Measurements from ENCODE around the gene NTMT1.

Gene NTMT1

GRCh38 chr9:129671065-129671464 lies 45.1 kb downstream of the NTMT1 start:
- no peak for TF ChIP-seq CTCF (IDR thresholded peaks at IDR 0.05)
- Histone ChIP-seq H3K9me3 (no peaks in the 10 kb centered on the region), H3K4me1 (ENCODE audit: control insufficient read depth in 1 of 2, insufficient read depth in 1 of 2, low read depth in 1 of 2, low read length in 1 of 2) (no peaks in the 10 kb centered on the region)

DNA sequence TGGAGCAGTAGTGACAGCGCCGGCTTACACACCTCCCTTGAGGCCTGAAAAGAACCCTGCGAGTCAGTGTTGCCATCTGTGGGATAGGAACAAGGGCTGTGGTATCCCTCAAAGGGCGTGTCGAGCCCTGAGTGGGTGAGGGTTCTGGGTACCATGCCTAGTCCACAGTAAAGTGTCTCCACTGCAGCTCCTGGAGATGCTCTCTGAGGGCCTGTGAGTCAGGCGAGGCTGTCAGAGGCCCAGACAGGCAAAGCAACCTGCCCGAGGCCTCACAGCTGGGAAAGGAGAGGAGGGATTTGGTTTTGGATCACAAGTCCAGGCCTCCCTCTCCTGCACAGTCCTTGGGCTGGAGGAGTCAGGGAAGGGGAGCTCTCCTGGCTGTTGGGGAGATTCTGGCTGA lies 45.6 kb downstream of the NTMT1 start:
- Histone ChIP-seq H3K27me3 (peaks cover 83% of the 10 kb centered on the region), H3K36me3 (no peaks in the 10 kb centered on the region), H3K27ac (no peak overlapping the region), H3K4me3 (ENCODE audit: low read depth in 1 of 2, low read length in 1 of 2) (no peak overlapping the region), H3K4me1 (ENCODE audit: control insufficient read depth in 1 of 2, insufficient read depth in 1 of 2, low read depth in 1 of 2, low read length in 1 of 2) (no peaks in the 10 kb centered on the region), H3K9me3 (no peaks in the 10 kb centered on the region)
- TF ChIP-seq CTCF (IDR thresholded peaks at IDR 0.05): no peak

More at GRCh38 chr9:129671065-129671464, 45.1 kb downstream of the NTMT1 start:
- no peak overlapping the region for H3K27ac ChIP-seq
- H3K36me3 ChIP-seq: no peaks in the 10 kb centered on the region
- H3K4me3 ChIP-seq (ENCODE audit: low read depth in 1 of 2, low read length in 1 of 2): no peak overlapping the region
- peaks cover 83% of the 10 kb centered on the region for H3K27me3 ChIP-seq

DNA sequence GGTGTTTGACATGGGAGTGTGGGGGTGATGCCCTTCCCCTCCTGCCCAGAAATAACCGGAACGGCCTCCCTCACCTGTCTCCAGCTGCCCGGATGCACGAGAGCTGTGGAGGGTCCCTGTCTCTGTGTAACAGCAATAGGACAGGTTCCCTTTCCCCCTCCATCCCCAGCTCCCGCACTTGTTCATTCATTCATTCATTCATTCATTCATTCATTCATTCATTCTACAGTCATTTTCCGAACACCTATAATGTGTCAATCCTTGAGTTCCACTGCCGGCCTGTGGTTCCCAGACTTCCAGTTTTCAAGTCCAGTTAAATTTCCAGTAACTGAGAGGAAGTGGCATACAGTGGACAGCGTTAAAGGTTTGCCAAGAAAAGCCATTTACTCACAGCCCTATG lies 46.7 kb downstream of the NTMT1 start:
- Histone ChIP-seq H3K27ac (no peak overlapping the region), H3K9me3 (no peaks in the 10 kb centered on the region), H3K4me3 (ENCODE audit: low read depth in 1 of 2, low read length in 1 of 2) (no peak overlapping the region), H3K4me1 (ENCODE audit: control insufficient read depth in 1 of 2, insufficient read depth in 1 of 2, low read depth in 1 of 2, low read length in 1 of 2) (no peaks in the 10 kb centered on the region), H3K36me3 (no peaks in the 10 kb centered on the region), H3K27me3 (peaks cover 82% of the 10 kb centered on the region)
- TF ChIP-seq CTCF (IDR thresholded peaks at IDR 0.05): no peak

DNA sequence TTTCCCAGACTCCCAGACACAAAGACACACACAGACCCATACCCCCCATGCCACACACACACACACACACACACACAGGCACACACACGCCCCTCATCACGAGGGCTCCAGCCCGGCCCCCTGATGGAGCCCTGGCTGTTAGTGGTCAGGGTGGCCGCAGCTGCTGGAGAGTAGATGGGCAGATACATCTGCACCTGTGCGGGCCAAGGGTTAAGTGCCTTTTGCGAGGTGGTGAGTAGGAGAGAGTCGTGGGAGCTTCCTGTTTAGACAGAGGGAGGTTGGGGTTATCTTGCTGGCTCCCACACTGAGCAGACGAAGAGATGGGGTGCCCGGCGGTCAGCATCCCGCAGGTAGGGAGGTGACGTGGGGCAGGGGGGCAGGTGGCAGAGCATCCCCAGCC lies 47.6 kb downstream of the NTMT1 start:
- no peaks in the 10 kb centered on the region for H3K4me1 ChIP-seq (ENCODE audit: control insufficient read depth in 1 of 2, insufficient read depth in 1 of 2, low read depth in 1 of 2, low read length in 1 of 2)
- no peaks in the 10 kb centered on the region for H3K9me3 ChIP-seq
- peaks cover 73% of the 10 kb centered on the region for H3K27me3 ChIP-seq

GRCh38 chr9:129674229-129674628 lies 48.3 kb downstream of the NTMT1 start:
- no peak overlapping the region for H3K4me3 ChIP-seq (ENCODE audit: low read depth in 1 of 2, low read length in 1 of 2)
- no peaks in the 10 kb centered on the region for H3K4me1 ChIP-seq (ENCODE audit: control insufficient read depth in 1 of 2, insufficient read depth in 1 of 2, low read depth in 1 of 2, low read length in 1 of 2)
- no peaks in the 10 kb centered on the region for H3K36me3 ChIP-seq
- H3K27me3 ChIP-seq: peaks cover 72% of the 10 kb centered on the region
- no peak for TF ChIP-seq CTCF (IDR thresholded peaks at IDR 0.05)
- no peak overlapping the region for H3K27ac ChIP-seq
- no peaks in the 10 kb centered on the region for H3K9me3 ChIP-seq

More for the DNA sequence above, 47.6 kb downstream of the NTMT1 start:
- no peaks in the 10 kb centered on the region for H3K36me3 ChIP-seq
- H3K4me3 ChIP-seq (ENCODE audit: low read depth in 1 of 2, low read length in 1 of 2): no peak overlapping the region
- H3K27ac ChIP-seq: no peak overlapping the region
- no peak for TF ChIP-seq CTCF (IDR thresholded peaks at IDR 0.05)

DNA sequence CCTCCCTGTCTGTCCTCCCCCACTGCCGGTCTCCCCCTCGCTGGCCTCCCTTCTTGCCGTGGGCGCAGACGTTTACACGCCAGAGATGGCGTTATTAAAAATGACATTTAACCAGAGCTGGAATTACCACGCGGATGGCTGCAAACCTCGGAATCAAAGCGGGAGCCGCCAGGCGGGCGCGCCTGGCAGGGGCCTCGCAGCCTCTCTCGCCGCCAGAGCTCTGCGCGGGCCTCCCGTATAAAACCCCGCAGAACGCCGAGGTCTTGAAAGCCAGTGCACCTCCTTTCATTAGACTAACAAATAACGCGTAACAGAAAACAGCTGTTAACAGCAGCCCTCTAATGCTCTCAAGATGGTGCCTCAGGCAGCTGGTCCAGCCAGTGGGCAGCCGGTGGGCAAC lies 49.7 kb downstream of the NTMT1 start:
- Histone ChIP-seq H3K4me1 (ENCODE audit: control insufficient read depth in 1 of 2, insufficient read depth in 1 of 2, low read depth in 1 of 2, low read length in 1 of 2) (no peaks in the 10 kb centered on the region), H3K27me3 (peaks cover 70% of the 10 kb centered on the region), H3K27ac (no peak overlapping the region), H3K9me3 (no peaks in the 10 kb centered on the region), H3K4me3 (ENCODE audit: low read depth in 1 of 2, low read length in 1 of 2) (no peak overlapping the region), H3K36me3 (no peaks in the 10 kb centered on the region)
- no peak for TF ChIP-seq CTCF (IDR thresholded peaks at IDR 0.05)

Data from neutrophil (primary cell).